Activated T-cell treated with anti-CD3 and anti-CD28 coated beads, Interleukin-2, amount 50 U/mL, for 72 hours (primary cell): ENCODE data around the gene EPHB1. TPM values are rescaled to one million over a fixed set of nuclear protein-coding genes. Genes with fewer than 3 reads are reported as not detected.

Source experiments
- ATAC-seq, 2 donors: fragments of 150-1000 bp; cut with Tn5 transposase; replicated peaks in 1 of 2; 2 replicates each; pipeline ENCODE4 v1.10.0; 2021; ENCODE audit warnings: moderate library complexity in 2 of 2, mild to moderate bottlenecking in 1 of 2
- DNase-seq, 2 donors: peaks; one replicate each; pipeline ENCODE4 v3.0.0; 2021 to 2022; ENCODE audit warnings: mixed read lengths in 1 of 2
- H3K27ac Mint-ChIP-seq: one replicate; pipeline ENCODE4 v1.8.0; 2022; ENCODE audit warnings: mild to moderate bottlenecking, moderate library complexity, mixed read lengths
- H3K27me3 Mint-ChIP-seq: one replicate; pipeline ENCODE4 v1.8.0; 2022; ENCODE audit warnings: low read depth, mixed read lengths
- H3K36me3 Mint-ChIP-seq, 2 donors: one replicate each; pipeline ENCODE4 v1.8.0; 2022; ENCODE audit warnings: mixed read lengths in 2 of 2, mild to moderate bottlenecking in 1 of 2; ENCODE audit not compliant: insufficient read depth in 2 of 2
- H3K4me1 Mint-ChIP-seq: one replicate; pipeline ENCODE4 v1.8.0; 2022; ENCODE audit warnings: low read depth, mixed read lengths
- H3K4me3 Mint-ChIP-seq, 2 donors: one replicate each; pipeline ENCODE4 v1.8.0; 2022; ENCODE audit warnings: mild to moderate bottlenecking in 2 of 2, mixed read lengths in 2 of 2, moderate library complexity in 2 of 2
- H3K9me3 Mint-ChIP-seq, 2 donors: one replicate each; pipeline ENCODE4 v1.8.0; 2022; ENCODE audit warnings: mixed read lengths in 2 of 2
- total RNA-seq, 2 donors: library from RNA; stranded (reverse); gene quantifications; one replicate each; pipeline ENCODE4 v1.2.3, GENCODE V29; 2022

The EPHB1 gene
- total RNA-seq, 2 donors from 2014 or later: 0.43 to 1.3 TPM

DNA sequence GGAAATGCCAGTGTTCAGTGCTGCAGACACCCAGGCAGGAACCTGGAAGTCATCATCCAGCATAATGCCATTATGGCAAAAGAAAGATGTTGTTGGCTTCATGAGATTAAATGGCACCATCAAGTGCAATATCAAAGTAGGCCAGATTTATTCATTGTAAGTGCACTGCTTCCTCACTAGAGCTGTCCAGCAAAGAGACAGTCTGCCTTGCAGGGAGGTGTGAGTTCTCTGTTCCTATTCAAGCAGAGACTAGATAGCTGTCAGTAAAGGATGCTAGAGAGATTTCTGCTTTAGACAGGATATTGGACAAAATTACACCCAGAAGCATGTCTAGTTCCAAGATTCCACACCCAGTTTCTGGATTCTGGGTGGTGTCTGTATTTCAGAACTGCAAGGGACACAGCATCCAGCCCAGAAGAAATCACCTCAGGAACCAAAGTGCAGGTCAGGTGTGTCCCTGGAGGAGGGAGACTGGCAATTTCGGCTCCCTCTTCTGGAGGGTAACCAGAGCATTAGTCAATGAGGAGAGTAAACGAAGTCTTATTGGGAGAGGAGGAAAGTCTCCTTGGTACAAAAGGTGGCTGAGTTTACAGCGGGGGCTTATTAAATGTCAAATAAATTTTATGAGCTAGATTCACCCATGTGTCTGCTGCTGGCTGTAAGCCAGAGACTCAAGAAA, 377.3 kb downstream of the EPHB1 start:
- Mint-ChIP-seq H3K4me3 (no peak overlapping the region), H3K9me3 (peaks cover 0 to 3% of the 10 kb centered on the region in 2 donors), H3K4me1 (no peaks in the 10 kb centered on the region), H3K27me3 (no peaks in the 10 kb centered on the region), H3K36me3 (no peaks in the 10 kb centered on the region), H3K27ac (no peak overlapping the region)
- no peak for ATAC-seq
- no peak for DNase-seq

DNA sequence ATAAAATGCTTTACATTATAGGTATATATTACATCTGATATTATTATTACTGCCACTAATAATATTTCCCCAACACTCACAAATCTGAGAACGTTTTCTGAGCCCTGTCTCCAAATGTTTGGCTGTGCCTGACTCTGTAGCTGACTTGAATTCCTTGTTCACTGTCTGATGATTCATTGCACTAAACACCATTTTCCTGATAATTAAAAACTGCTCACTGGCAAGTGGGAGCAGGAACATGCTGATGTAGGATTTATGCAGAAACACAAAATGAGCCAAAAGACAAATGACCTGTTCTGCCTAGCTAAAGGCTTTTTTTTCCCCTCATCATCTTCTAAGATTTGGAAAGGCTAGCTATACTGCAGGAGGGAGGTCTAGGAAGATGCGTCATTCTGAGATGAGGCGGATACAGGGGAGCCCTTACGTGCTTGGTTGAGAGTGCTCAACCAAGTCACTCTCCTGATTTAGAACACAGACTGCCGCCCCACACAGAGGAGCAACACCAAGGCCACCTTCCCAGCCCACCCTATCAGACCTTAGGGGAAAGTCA, 380.7 kb downstream of the EPHB1 start:
- Mint-ChIP-seq H3K4me3 (no peak overlapping the region), H3K27me3 (no peaks in the 10 kb centered on the region), H3K9me3 (peaks cover 2 to 5% of the 10 kb centered on the region in 2 donors), H3K36me3 (no peaks in the 10 kb centered on the region), H3K4me1 (no peaks in the 10 kb centered on the region), H3K27ac (no peak overlapping the region)
- ATAC-seq: no peak
- DNase-seq: no peak

DNA sequence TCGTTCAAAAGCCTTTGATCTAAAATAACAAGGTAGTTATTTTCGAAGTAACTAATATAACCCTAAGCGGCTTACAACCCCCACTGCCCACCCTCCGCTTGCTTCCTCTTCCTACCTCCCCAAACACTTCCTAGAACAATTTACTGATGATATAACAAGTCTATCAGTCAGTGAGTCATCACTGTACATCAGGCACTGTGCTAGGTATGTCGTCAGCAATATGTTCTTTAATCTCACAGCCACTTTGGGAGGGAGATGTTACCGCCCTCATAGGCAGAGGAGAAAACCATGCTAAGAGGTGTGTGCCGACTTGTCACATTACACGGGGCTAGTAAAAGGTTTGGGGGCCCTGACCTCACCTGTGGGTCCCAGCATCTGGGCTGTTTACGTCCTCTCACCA, 381.8 kb downstream of the EPHB1 start:
- Mint-ChIP-seq H3K36me3 (no peaks in the 10 kb centered on the region), H3K4me3 (no peak overlapping the region), H3K9me3 (peaks cover 2 to 5% of the 10 kb centered on the region in 2 donors), H3K27ac (no peak overlapping the region), H3K27me3 (no peaks in the 10 kb centered on the region), H3K4me1 (no peaks in the 10 kb centered on the region)
- ATAC-seq (no peak), DNase-seq (no peak)

DNA sequence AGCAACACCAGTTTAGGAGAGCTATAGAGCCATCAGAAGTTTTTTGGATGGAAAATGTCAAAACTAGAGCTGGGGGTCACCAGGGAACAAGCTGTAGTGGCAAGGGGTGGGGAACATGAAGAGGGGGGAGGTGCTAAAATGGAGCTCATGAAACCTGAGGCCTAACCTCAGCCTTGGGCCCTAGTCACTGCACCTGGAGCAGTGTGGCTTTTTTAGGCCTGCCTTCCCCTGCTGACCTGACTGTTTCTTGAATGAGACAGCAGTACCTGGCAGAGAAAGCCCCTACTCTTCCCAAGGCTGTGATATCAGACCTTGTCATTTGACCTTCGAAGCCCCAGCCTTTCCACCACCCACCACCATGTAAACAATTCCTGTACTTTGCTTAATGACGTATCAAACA, 383.5 kb downstream of the EPHB1 start:
- no peak for DNase-seq
- Mint-ChIP-seq H3K4me1 (no peaks in the 10 kb centered on the region), H3K36me3 (no peaks in the 10 kb centered on the region), H3K4me3 (no peak overlapping the region), H3K27ac (no peak overlapping the region), H3K9me3 (peaks cover 2 to 5% of the 10 kb centered on the region in 2 donors), H3K27me3 (no peaks in the 10 kb centered on the region)
- ATAC-seq: no peak

DNA sequence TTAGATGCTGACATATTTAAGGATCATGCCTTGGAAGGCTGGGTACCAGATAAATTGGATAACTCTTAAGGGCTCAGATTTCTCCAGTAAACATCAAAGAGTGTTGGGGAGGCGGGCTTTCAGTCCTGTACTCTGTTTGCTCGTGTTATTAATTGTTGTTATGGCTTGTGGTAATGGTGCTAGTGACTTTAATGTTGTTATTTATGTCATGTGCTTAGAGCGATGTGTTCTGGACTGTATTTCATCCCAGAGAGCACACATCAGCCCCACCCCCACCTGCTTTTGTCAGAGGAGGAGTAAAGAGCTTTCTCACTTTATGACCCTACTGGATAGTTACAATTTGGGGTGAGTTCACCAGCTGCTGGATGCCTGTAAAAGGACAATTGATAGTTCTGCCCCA, 386.3 kb downstream of the EPHB1 start:
- DNase-seq (no peak), ATAC-seq (no peak)
- Mint-ChIP-seq H3K4me3 (no peak overlapping the region), H3K27me3 (no peaks in the 10 kb centered on the region), H3K4me1 (no peaks in the 10 kb centered on the region), H3K27ac (no peak overlapping the region), H3K36me3 (no peaks in the 10 kb centered on the region), H3K9me3 (peaks cover 2 to 4% of the 10 kb centered on the region in 2 donors)

DNA sequence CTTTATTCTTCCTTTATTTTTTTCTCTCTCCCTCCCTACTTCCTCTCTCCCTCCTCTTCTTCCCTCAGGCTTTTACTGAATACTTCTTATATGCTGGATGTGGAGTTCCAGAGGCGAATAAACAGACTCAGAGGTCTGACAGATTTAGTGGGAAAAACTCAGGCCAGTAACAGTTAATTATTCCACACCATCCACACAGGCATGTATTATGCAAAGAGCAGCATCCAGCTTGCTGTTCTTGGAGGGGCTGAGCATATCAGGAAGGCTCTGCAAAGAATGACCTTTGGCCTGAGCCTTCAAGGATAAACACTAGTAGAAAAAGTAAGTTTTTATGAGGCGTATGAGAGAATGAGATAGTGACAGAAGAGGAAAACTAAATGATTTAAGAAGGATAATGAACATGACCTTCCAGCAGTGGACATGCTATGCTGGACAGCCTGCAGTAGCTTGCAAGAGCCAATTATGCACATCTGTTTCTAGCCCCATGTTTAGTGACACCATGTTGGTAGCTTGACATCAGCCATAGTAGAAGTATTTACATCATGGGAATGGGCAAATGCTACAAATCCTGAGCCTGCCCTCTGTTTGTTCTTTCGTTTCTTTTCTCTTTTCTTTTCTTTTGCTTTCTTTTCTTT, 387.4 kb downstream of the EPHB1 start:
- ATAC-seq: no peak
- Mint-ChIP-seq H3K4me3 (no peak overlapping the region), H3K27me3 (no peaks in the 10 kb centered on the region), H3K9me3 (peaks cover 2 to 4% of the 10 kb centered on the region in 2 donors), H3K36me3 (no peaks in the 10 kb centered on the region), H3K4me1 (no peaks in the 10 kb centered on the region), H3K27ac (no peak overlapping the region)
- DNase-seq: no peak

DNA sequence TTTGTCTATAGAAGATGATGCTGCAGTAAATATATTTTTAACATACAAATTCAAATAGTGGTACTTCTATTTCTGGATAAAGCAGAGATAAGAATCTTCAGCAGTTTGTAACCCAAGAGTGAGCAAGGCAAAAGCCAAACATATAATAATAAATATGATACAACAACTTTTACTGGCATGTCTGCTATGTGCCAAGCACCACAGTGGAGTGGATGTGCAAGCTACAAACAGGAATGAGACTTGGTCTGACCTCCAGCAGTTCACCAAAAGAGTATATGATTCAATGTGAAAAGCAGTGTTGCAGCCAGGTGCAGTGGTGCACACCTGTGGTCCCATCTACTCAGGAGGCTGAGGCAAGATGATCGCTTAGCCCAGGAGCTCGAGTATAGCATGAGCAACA, 395.6 kb downstream of the EPHB1 start:
- Mint-ChIP-seq H3K36me3 (no peaks in the 10 kb centered on the region), H3K27ac (no peak overlapping the region), H3K9me3 (no peaks in the 10 kb centered on the region), H3K4me3 (no peak overlapping the region), H3K27me3 (no peaks in the 10 kb centered on the region), H3K4me1 (no peaks in the 10 kb centered on the region)
- ATAC-seq (no peak), DNase-seq (no peak)

DNA sequence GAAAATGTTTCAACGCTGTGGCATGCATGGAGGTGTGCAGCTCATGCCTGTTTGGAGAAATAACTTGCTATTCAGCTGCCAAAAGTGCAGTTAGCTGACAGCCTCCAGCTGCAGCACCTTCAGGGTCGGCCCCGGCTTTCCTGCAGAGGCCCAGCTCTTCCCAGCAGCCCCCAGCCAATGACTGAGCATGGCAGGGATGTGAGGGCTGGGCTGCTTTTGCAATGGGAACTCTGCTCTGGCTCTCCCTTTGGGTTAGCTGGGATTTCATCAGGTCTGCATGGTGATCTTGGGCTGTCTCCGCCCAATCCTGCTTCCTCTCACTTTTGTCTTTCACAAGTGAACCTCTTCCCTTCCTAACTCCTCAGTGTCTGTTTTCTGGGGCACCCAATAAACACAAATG, 396.6 kb downstream of the EPHB1 start:
- H3K27ac Mint-ChIP-seq: no peak overlapping the region

DNA sequence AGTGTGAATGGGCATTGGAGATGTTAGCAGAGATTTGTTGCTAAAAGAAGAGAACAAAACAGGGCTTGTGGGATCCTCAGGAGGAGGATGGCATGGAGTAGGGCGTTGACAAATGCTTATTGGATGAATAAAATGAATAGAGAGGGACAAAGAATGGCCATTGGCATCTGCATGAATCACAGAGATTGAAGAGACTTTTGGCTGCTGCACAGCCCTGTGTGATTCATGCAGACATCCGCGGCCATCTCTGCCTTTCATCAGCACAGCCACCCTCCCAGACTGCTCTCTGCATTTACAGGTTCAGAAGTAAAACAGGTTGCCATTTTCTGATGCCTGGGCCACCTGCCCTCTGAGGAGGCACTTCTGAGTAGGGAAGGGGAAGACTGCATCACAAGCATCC, 397.9 kb downstream of the EPHB1 start:
- no peaks in the 10 kb centered on the region for H3K36me3 Mint-ChIP-seq
- no peak for DNase-seq
- H3K4me3 Mint-ChIP-seq: no peak overlapping the region
- no peaks in the 10 kb centered on the region for H3K4me1 Mint-ChIP-seq
- H3K9me3 Mint-ChIP-seq: no peaks in the 10 kb centered on the region
- no peaks in the 10 kb centered on the region for H3K27me3 Mint-ChIP-seq
- no peak for ATAC-seq
- no peak overlapping the region for H3K27ac Mint-ChIP-seq

More for the DNA sequence above, 396.6 kb downstream of the EPHB1 start:
- Mint-ChIP-seq H3K9me3 (no peaks in the 10 kb centered on the region), H3K4me3 (no peak overlapping the region), H3K4me1 (no peaks in the 10 kb centered on the region), H3K36me3 (no peaks in the 10 kb centered on the region), H3K27me3 (no peaks in the 10 kb centered on the region)
- DNase-seq: no peak
- no peak for ATAC-seq

DNA sequence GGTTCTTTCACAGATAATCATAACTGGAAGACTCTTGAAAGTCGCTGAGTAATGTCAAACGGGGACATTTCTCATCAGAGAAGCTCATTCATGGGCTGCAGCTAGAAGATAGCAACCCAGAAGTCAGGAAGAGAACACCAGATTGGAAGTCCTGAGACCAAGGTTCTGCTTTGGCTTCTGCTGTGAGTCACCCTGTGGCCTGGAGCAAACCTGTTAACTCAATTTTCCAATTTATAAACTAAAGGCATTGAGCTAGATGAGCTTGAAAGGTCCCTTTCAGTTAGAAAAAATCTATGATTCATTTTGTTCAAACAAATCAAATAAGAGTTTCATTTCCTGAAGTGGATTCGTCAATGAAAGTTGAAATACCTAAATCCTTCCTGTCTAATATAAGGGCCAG, 402.2 kb downstream of the EPHB1 start:
- DNase-seq (no peak), ATAC-seq (peak in 1 of 2 donors; percentile 25)
- no peaks in the 10 kb centered on the region for H3K4me1 Mint-ChIP-seq
- no peak overlapping the region for H3K27ac Mint-ChIP-seq
- H3K36me3 Mint-ChIP-seq: no peaks in the 10 kb centered on the region
- no peaks in the 10 kb centered on the region for H3K27me3 Mint-ChIP-seq
- peaks cover 0 to 2% of the 10 kb centered on the region in 2 donors for H3K9me3 Mint-ChIP-seq
- H3K4me3 Mint-ChIP-seq: no peak overlapping the region

DNA sequence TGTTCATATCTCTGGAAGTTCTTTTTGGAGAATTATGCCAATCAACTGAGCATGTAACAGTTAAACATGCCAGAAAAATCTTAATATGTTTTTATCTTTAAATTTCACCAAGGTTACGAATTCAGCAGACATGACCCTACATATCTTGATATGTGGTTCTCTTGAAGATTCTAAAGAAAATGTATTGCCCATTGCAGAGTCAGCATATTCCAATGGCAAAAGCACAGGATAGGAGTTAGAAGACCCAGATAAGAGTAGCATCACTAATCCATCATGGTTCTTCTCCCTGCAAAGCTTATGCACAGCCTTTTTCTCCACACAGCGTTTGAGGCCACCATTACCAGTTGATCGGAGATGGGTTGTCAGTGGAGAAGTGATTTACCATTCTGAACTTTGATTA, 402.8 kb downstream of the EPHB1 start:
- Mint-ChIP-seq H3K9me3 (peaks cover 0 to 2% of the 10 kb centered on the region in 2 donors), H3K27me3 (no peaks in the 10 kb centered on the region), H3K4me3 (no peak overlapping the region), H3K4me1 (no peaks in the 10 kb centered on the region), H3K36me3 (no peaks in the 10 kb centered on the region), H3K27ac (no peak overlapping the region)
- DNase-seq (no peak), ATAC-seq (no peak)

DNA sequence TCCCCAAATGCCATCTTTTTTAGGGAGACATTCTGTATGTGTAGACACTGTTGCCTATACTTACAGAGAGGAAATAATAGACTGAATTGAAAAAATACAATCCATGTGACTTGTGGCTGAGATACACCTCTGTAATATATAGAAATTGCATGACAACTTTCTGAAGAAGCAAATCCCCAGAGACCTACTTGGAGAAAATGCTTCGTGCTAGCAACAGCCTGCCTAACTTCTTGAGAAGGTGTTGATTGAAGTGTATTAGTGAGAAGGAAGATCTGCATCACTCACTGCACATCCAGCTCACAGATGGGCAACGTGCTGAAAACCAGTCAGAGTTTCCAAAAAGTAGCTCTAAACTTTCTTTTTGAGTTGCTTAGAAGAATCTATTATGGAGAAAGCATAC, 404.1 kb downstream of the EPHB1 start:
- DNase-seq (no peak), ATAC-seq (no peak)
- no peaks in the 10 kb centered on the region for H3K4me1 Mint-ChIP-seq

DNA sequence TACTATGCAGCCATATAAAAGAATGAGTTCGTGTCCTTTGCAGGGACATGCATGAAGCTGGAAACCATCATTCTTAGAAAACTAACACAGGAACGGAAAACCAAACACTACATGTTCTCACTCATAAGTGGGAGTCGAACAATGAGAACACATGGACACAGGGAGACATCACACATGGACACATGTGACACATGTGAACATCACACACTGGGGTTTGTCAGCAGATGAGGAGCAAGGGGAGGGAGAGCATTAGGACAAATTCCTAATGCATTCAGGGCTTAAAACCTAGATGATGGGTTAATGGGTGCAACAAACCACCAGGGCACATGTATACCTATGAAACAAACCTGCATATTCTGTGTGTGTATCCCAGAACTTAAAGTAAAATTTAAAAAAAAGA, 408.0 kb downstream of the EPHB1 start:
- ATAC-seq (no peak), DNase-seq (no peak)
- peaks cover 2% of the 10 kb centered on the region in 2 donors for H3K9me3 Mint-ChIP-seq
- H3K4me1 Mint-ChIP-seq: no peaks in the 10 kb centered on the region
- H3K4me3 Mint-ChIP-seq: no peak overlapping the region
- no peak overlapping the region for H3K27ac Mint-ChIP-seq
- no peaks in the 10 kb centered on the region for H3K27me3 Mint-ChIP-seq
- no peaks in the 10 kb centered on the region for H3K36me3 Mint-ChIP-seq

More for the DNA sequence above, 404.1 kb downstream of the EPHB1 start:
- Mint-ChIP-seq H3K27me3 (no peaks in the 10 kb centered on the region), H3K36me3 (no peaks in the 10 kb centered on the region), H3K27ac (no peak overlapping the region), H3K4me3 (no peak overlapping the region), H3K9me3 (peaks cover 0 to 2% of the 10 kb centered on the region in 2 donors)

DNA sequence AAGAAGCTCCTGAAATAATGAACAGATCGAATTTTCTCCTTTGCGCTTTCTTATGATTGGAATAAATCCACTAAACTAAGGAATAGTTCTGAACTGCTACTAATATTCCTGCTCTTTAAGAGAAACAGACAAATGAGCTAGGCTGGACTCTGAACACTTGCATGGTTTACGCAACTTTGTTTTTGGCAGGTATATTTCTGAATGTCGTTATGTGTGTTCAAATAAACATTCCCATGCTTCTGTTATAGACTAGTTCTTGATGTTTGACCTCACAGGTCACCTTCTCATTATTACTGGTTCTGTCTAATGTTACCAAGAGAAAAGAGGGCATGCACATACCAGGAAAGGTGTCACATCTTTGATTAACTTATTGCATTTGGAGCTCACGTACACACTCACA, 418.2 kb downstream of the EPHB1 start:
- no peaks in the 10 kb centered on the region for H3K36me3 Mint-ChIP-seq
- ATAC-seq: no peak
- H3K27me3 Mint-ChIP-seq: no peaks in the 10 kb centered on the region
- H3K4me1 Mint-ChIP-seq: no peaks in the 10 kb centered on the region
- DNase-seq: no peak
- H3K9me3 Mint-ChIP-seq: no peaks in the 10 kb centered on the region
- H3K4me3 Mint-ChIP-seq: no peak overlapping the region
- no peak overlapping the region for H3K27ac Mint-ChIP-seq
